ENCODE measurements around the gene CACNA1I.

The CACNA1I gene

GRCh38 chr22:39535831-39536449 lies 34.6 kb upstream of the CACNA1I start:
- DNase-seq: no peak

- no peak for DNase-seq
Measured at GRCh38 chr22:39536711-39537110, 33.8 kb upstream of the CACNA1I start.

DNA sequence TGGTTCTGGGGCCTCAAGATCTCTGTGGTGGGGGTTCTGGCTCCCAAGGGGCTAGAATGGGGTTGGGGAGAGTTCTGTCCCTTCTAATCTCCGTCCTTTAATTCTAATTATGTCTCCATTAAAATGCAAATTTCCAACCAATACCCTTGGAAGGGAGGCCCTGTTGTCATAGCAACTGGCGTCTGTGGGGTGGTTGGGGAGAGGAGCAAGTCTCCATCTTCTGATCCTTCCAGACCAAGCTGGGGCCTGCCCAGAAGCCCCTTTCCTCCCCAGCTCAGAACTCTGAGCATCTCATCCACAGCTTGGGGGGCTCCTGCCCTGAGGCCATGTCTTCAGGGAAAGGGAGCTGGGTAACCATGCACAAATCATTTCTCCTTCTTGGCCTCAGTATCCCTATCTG lies 32.6 kb upstream of the CACNA1I start:
- no peak for DNase-seq

- no peak for DNase-seq
Measured at GRCh38 chr22:39543095-39543494, 27.5 kb upstream of the CACNA1I start.

DNA sequence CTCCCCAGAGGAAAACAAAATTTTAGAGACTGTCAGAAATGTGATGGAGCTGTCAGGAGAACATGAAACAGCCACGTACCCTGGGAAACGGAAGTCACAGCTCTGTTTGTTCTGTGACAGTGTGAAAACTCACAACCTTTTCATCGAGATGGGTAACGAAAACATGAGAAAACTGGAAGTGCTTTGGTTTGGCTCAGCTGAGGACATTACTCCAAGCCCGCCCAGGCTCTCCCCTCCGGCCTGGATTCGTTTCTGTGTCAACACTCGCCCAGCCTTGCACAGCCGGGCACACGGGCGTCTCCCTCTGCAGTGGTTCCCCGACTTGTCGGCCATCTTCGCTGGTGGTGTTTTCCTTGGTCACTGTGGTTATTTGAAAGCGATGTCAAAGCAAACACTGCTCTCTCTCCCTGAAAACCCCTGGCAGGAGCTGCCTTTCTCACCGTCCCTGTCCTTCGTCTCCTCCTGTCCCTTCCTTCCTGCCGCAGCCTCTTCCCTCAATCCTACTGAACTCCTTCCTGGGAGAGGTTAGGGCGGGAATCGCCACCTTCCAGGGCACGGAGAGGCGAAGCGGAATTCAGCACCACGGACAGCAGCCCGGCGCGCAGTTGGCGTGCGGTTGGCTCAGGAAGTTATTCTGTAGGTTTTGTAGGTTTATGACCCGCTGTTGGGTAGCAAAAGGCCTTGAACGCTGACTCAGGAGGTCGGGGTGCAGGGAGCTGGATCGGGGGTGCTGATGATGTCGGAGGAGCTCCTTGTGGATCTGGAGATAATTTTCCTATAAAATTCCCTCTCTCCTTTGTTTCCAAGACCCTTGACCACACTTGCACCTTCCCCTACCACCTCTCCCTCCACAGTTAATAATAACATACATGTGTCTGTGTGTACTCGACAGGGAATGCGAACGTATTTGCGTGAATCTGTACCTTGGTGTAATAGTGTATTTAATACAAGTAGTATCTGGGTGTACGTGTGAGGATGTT lies 24.9 kb upstream of the CACNA1I start:
- DNase-seq: no peak

- DNase-seq: peak in 1 of 2 experiments; percentile 39
Measured at GRCh38 chr22:39546889-39547586, 23.5 kb upstream of the CACNA1I start.

DNA sequence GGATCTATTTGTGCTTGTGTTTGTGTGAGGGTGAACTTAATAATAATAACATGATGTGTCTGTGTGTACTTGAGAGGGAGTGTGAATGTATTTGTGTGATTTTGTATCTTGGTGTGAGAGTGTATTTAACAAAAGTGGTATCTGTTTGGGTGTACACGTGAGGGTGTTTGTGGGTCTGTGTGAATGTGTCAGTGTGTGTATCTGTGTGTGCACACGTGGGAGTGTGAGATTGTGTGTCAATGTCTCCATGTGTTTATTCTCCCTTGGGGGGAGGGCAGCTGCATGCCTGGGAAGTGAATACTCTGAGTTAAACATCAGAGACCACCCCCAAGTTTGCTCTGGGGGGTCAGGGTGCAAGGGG lies 23.0 kb upstream of the CACNA1I start:
- no peak for DNase-seq

DNA sequence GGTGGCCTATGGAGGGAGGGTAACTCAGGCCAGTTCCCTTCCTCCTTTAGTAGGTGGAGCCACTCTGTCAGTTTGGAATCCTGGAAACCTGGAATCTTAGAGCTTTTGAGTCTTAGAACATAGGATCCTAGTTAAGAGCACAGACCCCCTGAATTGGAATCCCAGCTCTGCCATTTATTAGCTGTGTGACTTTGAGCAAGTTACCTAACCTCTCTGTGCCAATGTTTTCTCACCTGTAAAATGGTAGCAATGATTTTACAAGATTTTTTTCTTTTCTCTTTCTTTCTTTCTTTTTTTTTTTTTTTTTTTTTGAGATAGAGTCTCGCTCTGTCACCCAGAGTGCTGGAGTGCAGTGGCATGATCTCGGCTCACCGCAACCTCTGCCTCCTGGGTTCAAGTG lies 17.1 kb upstream of the CACNA1I start:
- DNase-seq: no peak

GRCh38 chr22:39554151-39554550 lies 16.4 kb upstream of the CACNA1I start:
- DNase-seq: no peak

DNA sequence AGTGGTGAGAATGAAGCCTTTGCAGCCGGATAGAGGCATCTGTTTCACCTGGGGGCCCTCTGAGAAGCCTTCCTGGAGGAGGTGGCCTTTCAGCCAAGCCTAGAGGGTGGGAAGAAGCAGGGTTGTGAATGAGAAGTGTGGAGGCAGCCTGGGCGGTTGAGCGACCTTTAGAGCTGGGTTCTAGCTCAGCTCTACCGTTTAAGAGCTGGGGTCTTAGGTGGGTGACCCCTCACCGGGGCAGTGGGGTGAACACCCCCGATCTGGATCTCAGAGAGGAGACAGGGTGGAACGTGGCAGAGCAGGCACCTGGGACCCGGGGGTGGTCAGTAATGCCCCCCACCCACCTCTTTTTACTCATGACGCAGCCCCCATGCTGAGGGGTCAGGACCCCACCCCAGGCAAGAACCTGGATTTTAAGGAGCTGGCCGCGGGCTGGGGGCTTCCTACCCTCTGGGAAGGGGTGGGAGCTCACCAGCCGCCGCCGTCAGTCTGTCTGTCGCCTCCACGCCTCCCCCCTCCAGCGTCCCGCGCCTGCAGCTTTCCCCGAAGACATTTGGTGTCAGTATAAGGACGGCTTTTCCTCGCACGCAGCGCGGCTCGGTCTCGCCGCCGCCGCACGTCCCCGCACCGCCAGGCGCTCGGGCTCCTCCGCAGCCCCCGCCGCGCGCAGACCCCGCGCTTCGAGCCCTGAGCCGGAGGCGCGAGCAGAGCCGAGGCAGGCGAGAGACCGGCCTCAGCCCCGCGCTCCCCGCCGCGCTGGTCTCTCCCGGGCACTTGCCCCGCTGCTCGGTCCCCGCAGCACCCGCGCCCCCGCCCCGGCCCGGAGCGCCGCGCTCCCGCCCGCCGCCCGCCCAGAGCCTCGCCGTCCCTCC lies 13.3 kb upstream of the CACNA1I start:
- peak in 1 of 2 experiments; percentile 36 for DNase-seq

GRCh38 chr22:39558254-39558727 lies 12.3 kb upstream of the CACNA1I start:
- DNase-seq: no peak

GRCh38 chr22:39558950-39559349 lies 11.6 kb upstream of the CACNA1I start:
- DNase-seq: no peak

GRCh38 chr22:39559456-39560105 lies 11.0 kb upstream of the CACNA1I start:
- no peak for DNase-seq

DNA sequence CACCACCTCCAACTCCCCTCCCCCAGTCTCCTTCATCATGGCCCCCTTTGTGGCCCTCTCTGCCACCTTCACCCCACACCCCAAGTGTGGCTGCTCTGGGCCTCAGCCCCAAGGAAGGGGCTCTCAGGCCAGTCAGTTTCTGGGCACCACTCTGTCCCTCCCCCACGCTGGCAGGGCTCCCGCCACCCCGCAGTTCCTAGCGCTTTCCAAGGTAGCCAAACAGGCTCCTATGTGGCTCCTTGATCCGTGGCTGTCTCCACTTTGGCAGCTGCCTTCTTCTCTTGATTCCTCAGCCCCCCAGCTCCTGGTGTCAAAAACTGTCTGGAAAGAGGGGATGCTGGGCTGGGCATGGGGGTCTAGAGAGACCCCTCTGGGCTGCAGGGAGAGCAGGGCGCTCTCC lies 10.4 kb upstream of the CACNA1I start:
- DNase-seq: no peak

- no peak for DNase-seq
Measured at GRCh38 chr22:39562839-39563489, 7.6 kb upstream of the CACNA1I start.

- no peak for DNase-seq
Measured at GRCh38 chr22:39563571-39564428, 6.8 kb upstream of the CACNA1I start.

- no peak for DNase-seq
Measured at GRCh38 chr22:39565414-39565944, 5.1 kb upstream of the CACNA1I start.

- no peak for DNase-seq
Measured at GRCh38 chr22:39567135-39567946, 3.2 kb upstream of the CACNA1I start.

DNA sequence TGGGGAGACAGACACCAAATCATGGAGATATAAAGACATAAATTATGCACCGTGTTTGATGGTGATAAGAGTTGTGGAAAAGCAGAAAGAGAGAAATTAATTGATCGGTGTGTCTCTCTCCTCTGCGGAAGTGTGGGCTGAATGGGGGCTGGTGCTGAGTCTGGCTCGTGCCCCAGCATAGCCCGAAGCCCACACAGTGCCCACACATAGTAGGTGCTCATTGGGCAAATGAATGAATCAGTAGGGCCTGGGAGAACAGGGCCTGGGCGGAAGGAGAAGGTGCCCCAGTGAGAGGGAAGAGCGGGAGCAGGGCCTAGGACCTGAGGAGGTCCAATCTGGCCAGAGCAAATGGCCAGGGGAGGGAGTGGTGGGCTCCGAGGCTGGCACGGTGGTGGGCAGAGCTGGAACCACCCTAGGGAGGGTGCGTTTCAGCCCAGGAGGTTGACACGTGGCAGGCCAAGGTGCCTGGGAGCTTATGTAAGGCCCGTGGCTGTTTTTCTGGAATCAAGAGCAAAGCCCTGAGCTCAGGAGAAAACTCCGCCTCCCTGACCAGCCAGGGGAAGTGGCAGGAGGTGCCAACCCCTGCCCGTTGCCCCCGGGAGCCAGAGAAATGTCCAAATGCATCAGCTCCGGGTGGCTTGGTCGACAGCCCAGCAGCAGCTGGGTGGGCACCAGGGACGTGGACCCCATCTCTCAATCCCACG lies 2.1 kb upstream of the CACNA1I start:
- DNase-seq: no peak

All from NCI-H446 (cell line).